SIG-M5 (cell line): ENCODE results near the gene NCKAP5.

Source experiments
- DNase-seq: peaks from one replicate; lab custom pipeline; 2025; lab: John Stamatoyannopoulos, UW

NCKAP5 gene

GRCh38 chr2:133574186-133574585 is 5.9 kb upstream of the NCKAP5 start:
- no peak for DNase-seq

- no peak for DNase-seq
These were observed 5.4 kb upstream of the NCKAP5 start for GRCh38 chr2:133573491-133574162.

- DNase-seq, result no peak
These were observed 3.0 kb upstream of the NCKAP5 start for GRCh38 chr2:133571249-133571648.

- no peak for DNase-seq
These were observed 2.3 kb upstream of the NCKAP5 start for GRCh38 chr2:133570542-133570941.

GRCh38 chr2:133569286-133569830 is 1.1 kb upstream of the NCKAP5 start:
- no peak for DNase-seq

- DNase-seq, result no peak
These were observed 335 bp upstream of the NCKAP5 start for GRCh38 chr2:133568598-133568997.

- no peak for DNase-seq
These were observed 5.7 kb downstream of the NCKAP5 start for GRCh38 chr2:133562558-133562957.

GRCh38 chr2:133561045-133561852 is 7.0 kb downstream of the NCKAP5 start:
- no peak for DNase-seq

- DNase-seq, result no peak
These were observed 10.6 kb downstream of the NCKAP5 start for GRCh38 chr2:133557614-133558013.

- no peak for DNase-seq
These were observed 14.3 kb downstream of the NCKAP5 start for GRCh38 chr2:133553838-133554408.

GRCh38 chr2:133553251-133553650 is 15.0 kb downstream of the NCKAP5 start:
- DNase-seq, result no peak

GRCh38 chr2:133552821-133553220 is 15.4 kb downstream of the NCKAP5 start:
- no peak for DNase-seq

- no peak for DNase-seq
These were observed 26.5 kb downstream of the NCKAP5 start for GRCh38 chr2:133541797-133542196.

- no peak for DNase-seq
These were observed 26.9 kb downstream of the NCKAP5 start for GRCh38 chr2:133541376-133541775.

GRCh38 chr2:133532919-133533318 is 35.3 kb downstream of the NCKAP5 start:
- DNase-seq, result no peak

- DNase-seq, result no peak
These were observed 36.9 kb downstream of the NCKAP5 start for GRCh38 chr2:133531382-133531781.

- no peak for DNase-seq
These were observed 37.6 kb downstream of the NCKAP5 start for GRCh38 chr2:133530645-133531044.

- DNase-seq, result no peak
These were observed 41.5 kb downstream of the NCKAP5 start for GRCh38 chr2:133526530-133527300.

GRCh38 chr2:133525613-133526529 is 42.4 kb downstream of the NCKAP5 start:
- DNase-seq, result no peak

GRCh38 chr2:133525090-133525489 is 43.2 kb downstream of the NCKAP5 start:
- no peak for DNase-seq

GRCh38 chr2:133523406-133523805 is 44.9 kb downstream of the NCKAP5 start:
- no peak for DNase-seq
